NB4 (cell line): ENCODE measurements around the gene MRPL14.

ENCODE experiments used
- MYC ChIP-seq: IDR thresholded peaks from 2 replicates; pipeline ENCODE4 v1.6.1; 2011; ENCODE audit warnings: low read depth, low read length
- POLR2A ChIP-seq: IDR thresholded peaks from 2 replicates; pipeline ENCODE4 v1.6.1; 2011; ENCODE audit warnings: mild to moderate bottlenecking; ENCODE audit not compliant: insufficient read length; ENCODE audit errors: extremely low read depth
- TF ChIP-seq, protein P1 (sequence below): IDR thresholded peaks from one replicate; pipeline ENCODE4 v1.5.1; 2012; ENCODE audit warnings: low read depth, low read length
- TF ChIP-seq, protein P2 (sequence below): IDR thresholded peaks from 2 replicates; pipeline ENCODE4 v1.6.1; 2011; ENCODE audit warnings: low read depth, low read length

DNA sequence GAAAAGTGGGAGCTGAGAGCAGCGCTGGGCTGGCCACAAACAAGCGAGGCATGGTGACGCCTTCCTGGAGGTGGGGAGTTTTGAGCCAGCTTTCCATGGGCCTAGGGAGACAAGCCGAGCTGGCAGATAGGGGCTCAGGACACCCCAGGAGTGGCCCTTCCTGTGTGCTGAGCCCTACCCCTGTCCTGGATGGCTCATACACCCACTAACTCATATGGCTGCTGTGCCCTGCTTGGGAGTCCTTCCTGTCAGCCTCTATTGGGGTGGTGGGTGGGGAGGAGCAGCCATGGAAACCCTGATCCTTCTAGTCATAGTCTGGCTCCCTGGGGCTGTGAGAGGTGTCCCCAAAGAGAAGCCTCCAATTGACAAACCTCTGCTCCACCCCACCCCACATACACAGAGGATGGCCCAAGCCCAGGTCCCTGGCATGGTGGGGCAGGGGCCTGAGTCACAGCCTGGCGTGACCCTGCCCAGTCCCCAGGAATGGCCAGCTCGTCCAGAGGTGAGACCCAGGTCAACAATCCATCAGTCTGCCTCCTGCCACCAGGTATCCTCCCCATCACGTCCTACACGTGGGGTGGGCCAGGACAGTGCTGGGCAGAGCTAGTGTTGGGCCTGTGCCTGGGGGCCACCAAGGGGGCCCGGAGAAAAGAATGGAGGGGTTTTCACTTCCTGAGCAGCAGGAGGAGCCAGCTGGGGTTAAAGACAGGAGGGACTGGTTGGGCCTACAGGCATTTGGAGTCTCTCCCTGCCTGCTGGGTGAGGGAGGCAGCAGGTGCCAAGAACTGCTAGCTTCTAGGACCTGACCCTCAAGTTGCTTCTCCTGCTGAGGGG lies 52.2 kb downstream of the MRPL14 start:
- no peak for TF ChIP-seq MYC
- TF ChIP-seq, protein P1, sequence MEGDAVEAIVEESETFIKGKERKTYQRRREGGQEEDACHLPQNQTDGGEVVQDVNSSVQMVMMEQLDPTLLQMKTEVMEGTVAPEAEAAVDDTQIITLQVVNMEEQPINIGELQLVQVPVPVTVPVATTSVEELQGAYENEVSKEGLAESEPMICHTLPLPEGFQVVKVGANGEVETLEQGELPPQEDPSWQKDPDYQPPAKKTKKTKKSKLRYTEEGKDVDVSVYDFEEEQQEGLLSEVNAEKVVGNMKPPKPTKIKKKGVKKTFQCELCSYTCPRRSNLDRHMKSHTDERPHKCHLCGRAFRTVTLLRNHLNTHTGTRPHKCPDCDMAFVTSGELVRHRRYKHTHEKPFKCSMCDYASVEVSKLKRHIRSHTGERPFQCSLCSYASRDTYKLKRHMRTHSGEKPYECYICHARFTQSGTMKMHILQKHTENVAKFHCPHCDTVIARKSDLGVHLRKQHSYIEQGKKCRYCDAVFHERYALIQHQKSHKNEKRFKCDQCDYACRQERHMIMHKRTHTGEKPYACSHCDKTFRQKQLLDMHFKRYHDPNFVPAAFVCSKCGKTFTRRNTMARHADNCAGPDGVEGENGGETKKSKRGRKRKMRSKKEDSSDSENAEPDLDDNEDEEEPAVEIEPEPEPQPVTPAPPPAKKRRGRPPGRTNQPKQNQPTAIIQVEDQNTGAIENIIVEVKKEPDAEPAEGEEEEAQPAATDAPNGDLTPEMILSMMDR, result no peak
- no peak for TF ChIP-seq POLR2A
- TF ChIP-seq, protein P2, sequence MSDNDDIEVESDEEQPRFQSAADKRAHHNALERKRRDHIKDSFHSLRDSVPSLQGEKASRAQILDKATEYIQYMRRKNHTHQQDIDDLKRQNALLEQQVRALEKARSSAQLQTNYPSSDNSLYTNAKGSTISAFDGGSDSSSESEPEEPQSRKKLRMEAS, result no peak
